NCI-H2196 (cell line): ENCODE results near the gene ROS1.

Experiments
- DNase-seq: peaks from one replicate; lab custom pipeline; 2025; ENCODE audit not compliant: unreplicated experiment; lab: John Stamatoyannopoulos, UW

The ROS1 gene

DNA sequence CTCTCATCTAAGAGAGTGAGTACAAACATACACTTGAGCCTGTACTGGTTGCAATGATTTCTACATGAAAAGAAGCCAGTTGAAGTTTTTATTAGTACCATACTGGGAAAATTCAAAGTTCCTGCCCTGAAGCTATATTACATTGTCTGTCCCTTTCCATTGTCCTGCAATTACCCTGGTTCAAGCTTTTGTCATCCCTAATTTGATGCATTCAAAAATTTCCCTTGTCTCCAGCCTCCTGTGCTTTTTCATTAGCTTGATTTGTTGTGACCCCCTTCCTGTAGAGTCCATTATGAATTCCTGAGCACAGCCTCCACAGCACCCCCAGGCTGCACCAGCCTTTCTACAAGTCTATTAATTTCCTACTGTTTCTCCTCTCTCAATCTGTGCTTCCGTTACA, 114.0 kb downstream of the ROS1 start:
- DNase-seq: no peak

DNA sequence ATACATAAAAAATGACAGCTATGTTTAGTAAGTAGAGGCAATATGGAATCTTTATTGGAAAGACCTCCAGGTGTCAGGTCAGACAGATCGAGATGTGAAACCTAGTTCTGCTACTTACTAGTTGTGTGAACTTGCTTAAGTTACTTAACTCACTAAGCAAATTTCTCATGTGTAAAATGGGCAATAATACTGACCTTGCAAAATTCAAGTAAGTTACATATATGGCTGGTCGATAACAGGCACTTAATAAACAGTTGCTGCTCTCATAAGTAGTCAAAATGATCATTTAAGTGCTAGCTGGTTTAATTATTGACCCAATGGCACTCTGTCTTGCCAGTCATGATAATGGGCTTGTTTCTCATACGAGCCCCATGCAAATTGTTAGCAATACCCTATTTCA, 114.4 kb downstream of the ROS1 start:
- DNase-seq: no peak

DNA sequence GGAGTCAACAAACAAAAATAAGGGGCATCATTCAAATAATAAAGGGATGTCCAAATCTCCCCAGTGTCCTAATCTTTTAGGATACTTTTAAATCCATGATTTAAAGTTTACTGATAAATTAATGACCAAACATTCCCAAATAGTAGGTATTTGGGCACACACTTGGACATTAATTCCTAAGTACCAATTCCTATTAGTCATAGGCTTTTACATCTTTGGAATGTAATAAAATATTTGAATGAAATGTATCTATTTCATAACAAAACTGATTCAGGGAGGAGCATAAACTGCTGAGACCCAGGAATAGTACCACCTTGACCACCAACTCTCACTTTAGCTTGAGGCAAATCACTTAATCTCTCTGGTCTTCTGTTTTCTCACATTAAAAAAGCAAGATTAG, 116.1 kb downstream of the ROS1 start:
- DNase-seq: no peak

DNA sequence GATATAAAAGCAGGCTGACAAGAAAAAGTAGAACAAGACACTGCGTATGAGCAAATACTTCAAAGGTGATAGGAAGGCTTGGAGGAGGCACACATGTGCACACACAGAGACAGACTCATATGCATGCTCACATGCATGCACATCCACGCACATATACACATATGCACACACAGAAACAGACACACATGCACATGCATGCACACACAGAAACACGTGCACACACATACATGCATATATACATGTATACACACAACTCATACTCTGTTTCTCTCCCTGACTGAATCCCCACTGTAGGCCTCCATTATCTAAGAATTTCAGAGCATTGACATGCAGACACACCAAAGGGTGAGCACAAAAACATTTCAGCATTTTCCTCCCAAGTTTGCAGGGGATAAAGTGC, 116.7 kb downstream of the ROS1 start:
- DNase-seq: no peak

GRCh38 chr6:117307655-117308054, 118.1 kb downstream of the ROS1 start:
- DNase-seq: no peak

- DNase-seq: no peak
Measured at GRCh38 chr6:117306227-117306790, 119.4 kb downstream of the ROS1 start.

GRCh38 chr6:117304446-117304845, 121.3 kb downstream of the ROS1 start:
- DNase-seq: no peak

GRCh38 chr6:117303323-117303722, 122.4 kb downstream of the ROS1 start:
- DNase-seq: no peak

- no peak for DNase-seq
Measured at GRCh38 chr6:117298941-117299340, 126.8 kb downstream of the ROS1 start.

DNA sequence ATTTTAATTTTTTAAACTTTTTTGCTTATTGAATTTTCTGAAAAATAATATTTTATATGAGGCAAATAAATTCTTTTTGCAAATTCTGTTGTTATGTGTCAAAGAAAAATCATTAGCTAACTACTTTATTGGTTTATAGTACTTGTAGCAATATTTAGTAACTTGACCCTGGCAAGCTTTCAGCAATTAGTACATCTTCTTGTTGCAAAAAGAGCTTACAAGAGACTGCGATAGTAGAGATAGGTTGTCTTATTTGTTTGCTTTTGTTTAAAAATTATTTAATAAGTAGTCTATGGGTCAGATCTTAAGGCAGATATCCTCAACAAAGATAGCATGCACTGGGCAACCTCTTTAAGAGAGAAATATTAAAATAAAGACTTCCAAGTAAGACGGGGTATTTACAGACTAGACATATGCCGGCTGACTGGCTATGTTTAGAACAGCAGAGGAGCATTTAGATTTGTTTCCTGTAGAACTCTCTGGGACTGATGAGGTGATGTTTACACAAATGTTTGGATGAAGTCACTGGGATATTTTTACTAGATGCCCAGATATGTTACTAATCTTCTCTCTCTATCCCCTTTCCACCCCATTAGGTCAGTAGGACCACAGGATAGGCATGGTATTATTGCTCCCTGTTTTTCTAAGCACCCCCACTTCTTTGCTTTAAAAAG, 135.4 kb downstream of the ROS1 start:
- DNase-seq: no peak

DNA sequence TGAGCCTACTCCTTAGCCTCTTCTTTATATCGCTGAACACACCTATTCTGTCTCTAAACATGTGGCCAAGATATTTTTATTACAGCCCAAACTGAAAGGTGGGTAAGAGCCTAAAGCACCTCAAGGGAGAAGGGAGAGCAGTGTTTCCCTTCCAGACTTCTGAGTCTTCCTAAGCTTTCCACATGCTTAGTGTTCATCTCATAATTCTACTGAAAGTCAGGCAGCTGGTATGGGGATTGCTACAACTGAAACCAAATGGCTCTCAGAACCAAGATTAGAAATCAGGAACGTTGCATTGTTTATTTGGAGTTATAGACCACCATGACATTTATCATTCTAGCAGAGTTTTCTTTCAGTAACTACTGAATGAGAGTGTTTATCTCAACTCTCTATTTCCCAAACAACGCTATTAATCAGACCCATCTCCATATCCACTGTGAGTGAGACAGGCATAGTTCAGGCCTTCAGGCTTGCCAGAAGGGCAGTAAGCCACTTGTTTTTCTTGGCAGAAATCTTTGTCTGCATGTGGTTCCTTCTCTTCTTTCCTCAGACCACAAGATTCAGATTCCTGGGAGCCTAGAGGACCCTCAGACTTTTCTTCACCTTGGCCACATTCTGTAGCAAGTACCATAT, 137.5 kb downstream of the ROS1 start:
- no peak for DNase-seq

GRCh38 chr6:117280922-117281321, 144.8 kb downstream of the ROS1 start:
- no peak for DNase-seq

DNA sequence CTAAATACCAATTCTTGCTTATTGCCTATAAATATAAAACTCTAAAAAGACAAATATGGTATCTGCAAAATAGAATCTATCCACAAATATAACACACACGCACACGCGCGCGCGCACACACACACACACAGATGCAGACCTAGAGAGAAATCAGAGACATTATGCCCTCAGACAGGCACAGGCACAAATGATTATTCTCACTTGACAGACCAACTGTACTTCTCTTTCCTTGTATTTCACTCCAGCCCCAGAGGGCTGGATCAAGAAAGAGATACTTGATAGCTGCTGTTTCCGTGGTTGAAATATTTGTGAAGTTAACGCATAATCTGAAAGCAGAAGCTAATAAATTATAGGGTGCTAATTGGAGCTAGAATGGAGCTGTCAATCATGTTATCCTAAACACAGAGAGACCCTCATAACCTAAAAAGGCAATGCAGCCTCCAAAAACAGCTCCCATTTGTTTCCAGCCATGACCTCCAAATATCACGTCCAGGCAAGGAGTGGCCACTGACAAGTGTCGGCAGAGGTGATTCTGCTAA, 148.9 kb downstream of the ROS1 start:
- no peak for DNase-seq

DNA sequence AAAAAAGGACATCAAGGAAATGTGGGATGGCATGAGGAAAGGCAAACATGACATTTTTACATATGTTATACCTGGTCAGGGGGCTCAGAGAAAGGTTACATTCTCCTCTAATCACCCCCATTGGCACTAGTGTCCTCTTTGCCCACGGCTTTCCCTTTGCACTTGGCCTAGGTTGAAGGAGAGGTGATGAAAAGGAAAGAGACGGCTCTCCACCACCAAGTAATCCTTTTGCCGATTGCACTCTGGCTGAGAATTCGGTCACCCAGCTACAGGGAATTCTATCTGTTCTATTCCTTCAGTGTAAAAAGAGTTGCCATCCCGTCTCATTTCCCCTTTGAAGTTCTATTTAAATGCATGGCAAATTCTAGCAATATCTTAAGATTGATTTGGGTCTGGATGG, 150.0 kb downstream of the ROS1 start:
- DNase-seq: no peak

GRCh38 chr6:117275205-117275604, 150.5 kb downstream of the ROS1 start:
- DNase-seq: no peak

GRCh38 chr6:117272891-117273290, 152.9 kb downstream of the ROS1 start:
- DNase-seq: no peak

GRCh38 chr6:117272032-117272866, 153.5 kb downstream of the ROS1 start:
- DNase-seq: no peak

DNA sequence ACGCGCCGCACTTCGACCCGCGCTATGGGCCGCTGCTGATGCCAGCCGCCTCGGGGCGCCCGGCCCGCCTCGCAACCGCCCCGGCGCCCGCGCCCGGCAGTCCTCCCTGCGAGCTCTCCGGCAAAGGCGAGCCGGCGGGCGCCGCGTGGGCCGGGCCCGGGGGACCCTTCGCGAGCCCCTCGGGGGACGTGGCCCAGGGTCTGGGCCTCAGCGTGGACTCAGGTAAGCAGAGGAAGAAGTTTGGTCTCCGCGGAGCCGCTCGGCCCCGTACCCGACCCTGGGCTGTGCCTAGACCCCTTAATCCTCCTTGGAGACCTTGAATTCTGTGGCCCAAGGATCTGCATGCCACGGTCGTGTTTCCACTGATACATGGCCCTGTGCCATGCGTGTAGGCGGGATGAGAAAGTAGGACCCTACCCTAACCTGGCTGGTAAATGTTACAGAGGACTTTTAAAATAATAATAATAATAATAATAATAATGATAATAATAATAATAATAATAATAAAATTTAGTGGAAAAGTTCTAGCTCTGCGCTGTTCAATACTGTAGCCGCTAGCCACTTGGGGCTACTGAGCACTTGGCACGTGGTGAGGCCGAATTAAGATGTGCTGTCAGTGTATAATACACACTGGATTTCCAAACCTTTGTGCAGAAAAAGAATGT, 154.8 kb downstream of the ROS1 start:
- no peak for DNase-seq

DNA sequence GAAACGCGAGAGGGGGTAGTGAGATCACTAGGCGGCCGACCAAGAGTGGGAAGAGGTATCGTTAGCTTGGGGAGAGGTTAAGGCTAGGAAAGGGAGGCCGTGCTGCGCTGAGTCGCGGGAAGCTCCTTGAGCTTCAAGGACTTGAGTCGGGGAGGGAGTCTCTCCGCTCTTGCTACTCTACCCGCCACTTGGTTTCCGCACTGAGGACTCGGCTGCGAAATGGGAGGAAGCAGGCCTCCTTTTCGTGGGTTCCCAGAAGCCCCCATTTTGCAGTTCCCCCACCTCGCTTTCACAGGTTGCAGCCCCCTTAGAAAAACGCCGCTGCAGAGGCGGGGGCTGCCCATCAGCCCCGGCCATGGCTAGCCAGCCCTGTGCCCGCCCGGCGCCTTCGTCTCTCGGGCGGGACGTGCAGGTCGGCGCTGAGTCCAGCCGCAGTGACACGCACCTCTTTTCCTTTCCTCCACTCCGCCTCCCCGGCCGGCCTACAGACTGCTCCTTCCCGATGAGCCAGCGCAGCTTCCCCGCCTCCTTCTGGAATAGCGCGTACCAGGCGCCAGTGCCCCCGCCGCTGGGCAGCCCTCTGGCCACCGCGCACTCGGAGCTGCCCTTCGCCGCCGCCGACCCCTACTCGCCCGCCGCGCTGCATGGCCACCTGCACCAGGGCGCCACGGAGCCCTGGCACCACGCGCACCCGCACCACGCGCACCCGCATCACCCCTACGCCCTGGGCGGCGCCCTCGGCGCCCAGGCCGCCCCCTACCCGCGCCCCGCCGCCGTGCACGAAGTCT, 155.5 kb downstream of the ROS1 start:
- DNase-seq: no peak

DNA sequence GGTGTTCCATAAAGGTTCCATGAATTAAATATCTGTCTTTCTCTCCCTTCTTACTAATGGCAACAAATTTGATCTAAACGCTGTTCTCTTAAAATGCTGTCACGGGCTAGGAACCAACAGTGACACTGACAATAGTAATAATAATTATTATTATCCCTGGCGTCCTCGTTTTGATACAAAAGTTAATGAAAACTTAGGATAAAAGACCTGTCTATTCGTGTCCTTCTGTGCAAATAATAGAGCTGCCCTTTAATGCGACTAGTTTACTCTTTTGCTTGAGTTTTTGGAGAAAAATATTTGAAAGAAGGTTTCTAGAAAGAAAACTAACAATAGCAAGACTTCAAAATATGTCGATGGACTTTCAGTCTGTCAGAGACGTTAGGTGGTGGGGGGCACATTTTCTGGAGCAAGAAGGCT, 156.1 kb downstream of the ROS1 start:
- DNase-seq: no peak
